Stimulated activated naive CD8-positive, alpha-beta T cell treated with anti-CD3 and anti-CD28 coated beads, Interleukin-15, amount 100 ng/mL, for 72 hours (primary cell): Measurements from ENCODE around the gene SLC23A2.

Experiments
- ATAC-seq: fragments of 150-1000 bp; cut with Tn5 transposase; 2 replicates; pipeline ENCODE4 v1.10.0; 2021; ENCODE audit warnings: mild to moderate bottlenecking, moderate library complexity
- DNase-seq, 2 donors: peaks; one replicate each; pipeline ENCODE4 v3.0.0; 2021 to 2022
- H3K27ac Mint-ChIP-seq, 2 donors: one replicate each; pipeline ENCODE4 v1.8.0; 2022; ENCODE audit warnings: mild to moderate bottlenecking in 2 of 2, mixed read lengths in 2 of 2, moderate library complexity in 2 of 2
- H3K27me3 Mint-ChIP-seq: one replicate; pipeline ENCODE4 v1.8.0; 2022; ENCODE audit warnings: mixed read lengths
- H3K4me1 Mint-ChIP-seq: one replicate; pipeline ENCODE4 v1.8.0; 2022; ENCODE audit warnings: mild to moderate bottlenecking, mixed read lengths
- H3K4me3 Mint-ChIP-seq, 2 donors: one replicate each; pipeline ENCODE4 v1.8.0; 2022; ENCODE audit warnings: mild to moderate bottlenecking in 2 of 2, mixed read lengths in 2 of 2, moderate library complexity in 1 of 2
- H3K9me3 Mint-ChIP-seq, 2 donors: one replicate each; pipeline ENCODE4 v1.8.0; 2022; ENCODE audit warnings: mixed read lengths in 2 of 2

Gene SLC23A2

GRCh38 chr20:4809707-4810106 is 191.6 kb downstream of the SLC23A2 start:
- Mint-ChIP-seq H3K27ac (peak overlapping the region in 1 of 2 donors; percentile 70), H3K4me1 (peaks cover 93% of the 10 kb centered on the region), H3K4me3 (no peak overlapping the region), H3K27me3 (no peaks in the 10 kb centered on the region), H3K9me3 (no peaks in the 10 kb centered on the region)
- ATAC-seq (no peak), DNase-seq (no peak)

GRCh38 chr20:4808872-4809271 is 192.4 kb downstream of the SLC23A2 start:
- DNase-seq: no peak
- Mint-ChIP-seq H3K27me3 (no peaks in the 10 kb centered on the region), H3K27ac (peak overlapping the region in 1 of 2 donors; percentile 70), H3K4me3 (no peak overlapping the region), H3K9me3 (no peaks in the 10 kb centered on the region), H3K4me1 (peaks cover 88% of the 10 kb centered on the region)
- ATAC-seq: no peak

- DNase-seq (no peak), ATAC-seq (no peak)
- Mint-ChIP-seq H3K27ac (peak overlapping the region; percentile 49 to 69), H3K9me3 (no peaks in the 10 kb centered on the region), H3K4me3 (no peak overlapping the region), H3K4me1 (peaks cover 58% of the 10 kb centered on the region), H3K27me3 (no peaks in the 10 kb centered on the region)
Measured at GRCh38 chr20:4805663-4806449, 195.5 kb downstream of the SLC23A2 start.

- no peak overlapping the region for H3K27ac Mint-ChIP-seq
Measured at GRCh38 chr20:4802527-4802926, 198.8 kb downstream of the SLC23A2 start.

More at GRCh38 chr20:4802527-4802926, 198.8 kb downstream of the SLC23A2 start:
- DNase-seq (no peak), ATAC-seq (no peak)
- H3K27me3 Mint-ChIP-seq: no peaks in the 10 kb centered on the region
- no peak overlapping the region for H3K4me3 Mint-ChIP-seq
- no peaks in the 10 kb centered on the region for H3K9me3 Mint-ChIP-seq
- peaks cover 43% of the 10 kb centered on the region for H3K4me1 Mint-ChIP-seq
